Measurements from ENCODE around the gene WDFY3. TPM values are rescaled to one million over a fixed set of nuclear protein-coding genes. Genes with fewer than 3 reads are reported as not detected.

WDFY3 gene
- polyA plus RNA-seq, 1 of the 3 experiments (the other 2 are of a cell fraction) = 13.8 TPM

DNA sequence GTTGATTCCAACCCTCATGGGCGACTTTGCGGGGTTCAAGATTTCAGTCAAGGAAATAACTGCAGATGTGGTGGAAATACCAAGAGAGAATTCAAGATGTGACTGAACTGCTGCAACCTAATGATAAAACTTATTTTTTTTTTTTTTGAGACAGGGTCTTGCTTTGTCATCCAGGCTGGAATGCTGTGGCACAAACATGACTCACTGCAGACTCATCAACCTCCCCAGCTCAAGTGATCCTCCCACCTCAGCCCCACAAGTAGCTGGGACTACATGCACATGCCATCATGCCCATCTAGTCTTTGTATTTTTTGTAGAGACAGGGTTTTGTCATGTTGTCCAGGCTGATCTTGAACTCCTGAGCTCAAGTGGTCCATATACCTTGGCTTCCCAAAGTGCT is 19.5 kb upstream of the WDFY3 start:
- H3K36me3 ChIP-seq (replicated peaks in 1 of 2; ENCODE audit: control insufficient read depth in 1 of 2, insufficient read depth in 2 of 2, low read length in 1 of 2) = no peaks in the 10 kb centered on the region
- H3K9me3 ChIP-seq = no peaks in the 10 kb centered on the region; the same call in 1 of the 2 replicates
- ChIA-PET POLR2A (no interaction called here), CTCF (interaction anchor here (0.9 kb wide), 1 partner anchor 15 kb away, joined by 3 read pairs; no protein-coding TSS in a partner anchor)
- H3K79me2 ChIP-seq (ENCODE audit: insufficient read depth) = no peaks in the 10 kb centered on the region
- H3K9ac ChIP-seq = no peak overlapping the region
- H3K4me3 ChIP-seq (ENCODE audit: low read depth in 2 of 2, low read length in 1 of 2) = no peak overlapping the region
- H3K27ac ChIP-seq (ENCODE audit: low read depth in 2 of 2, low read length in 1 of 2) = no peak overlapping the region
- H3K9me2 ChIP-seq = no peaks in the 10 kb centered on the region
- H3K4me1 ChIP-seq (ENCODE audit: control insufficient read depth in 1 of 2, insufficient read depth in 2 of 2, low read depth in 1 of 2, low read length in 1 of 2) = no peaks in the 10 kb centered on the region
- DNase-seq = no peak
- no peak overlapping the region for H2AFZ ChIP-seq (ENCODE audit: low read depth)
- TF ChIP-seq, protein P1, sequence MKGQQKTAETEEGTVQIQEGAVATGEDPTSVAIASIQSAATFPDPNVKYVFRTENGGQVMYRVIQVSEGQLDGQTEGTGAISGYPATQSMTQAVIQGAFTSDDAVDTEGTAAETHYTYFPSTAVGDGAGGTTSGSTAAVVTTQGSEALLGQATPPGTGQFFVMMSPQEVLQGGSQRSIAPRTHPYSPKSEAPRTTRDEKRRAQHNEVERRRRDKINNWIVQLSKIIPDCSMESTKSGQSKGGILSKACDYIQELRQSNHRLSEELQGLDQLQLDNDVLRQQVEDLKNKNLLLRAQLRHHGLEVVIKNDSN (IDR thresholded peaks at IDR 0.05; ENCODE audit: borderline replicate concordance, low read depth) = no peak
- no peak for TF ChIP-seq JUND (IDR thresholded peaks at IDR 0.05)
- peak; percentile 47; the same call in 1 of the 2 replicates for TF ChIP-seq FOSL2 (IDR thresholded peaks at IDR 0.05; ENCODE audit: borderline replicate concordance, low read depth)
- no peak for TF ChIP-seq RAD21 (IDR thresholded peaks at IDR 0.05; ENCODE audit: low read length)
- TF ChIP-seq CHD2 (IDR thresholded peaks at IDR 0.05; ENCODE audit: low read length, partially characterized antibody) = no peak
- no peak for TF ChIP-seq GATA2 (CRISPR knock-in tag; IDR thresholded peaks at IDR 0.05)
- TF ChIP-seq EZH2phosphoT487 (IDR thresholded peaks at IDR 0.05; ENCODE audit: borderline replicate concordance, low read depth) = no peak
- no peak for TF ChIP-seq ELF1 (IDR thresholded peaks at IDR 0.05)
- TF ChIP-seq EP300 (IDR thresholded peaks at IDR 0.05; ENCODE audit: borderline replicate concordance in 1 of 2, low read depth in 1 of 2, low read length in 1 of 2) = no peak
- whole genome bisulfite sequencing (ENCODE audit: low lambda C conversion rate) = 87% methylated on average over 2 of the region's 2 CpGs
- no peaks in the 10 kb centered on the region for H4K20me1 ChIP-seq (ENCODE audit: insufficient read depth)
- H3F3A ChIP-seq (replicated peaks; ENCODE audit: insufficient read depth) = peaks cover 8% of the 10 kb centered on the region
- H3K4me2 ChIP-seq = no peak overlapping the region
- no peaks in the 10 kb centered on the region for H3K27me3 ChIP-seq (ENCODE audit: insufficient read depth)

DNA sequence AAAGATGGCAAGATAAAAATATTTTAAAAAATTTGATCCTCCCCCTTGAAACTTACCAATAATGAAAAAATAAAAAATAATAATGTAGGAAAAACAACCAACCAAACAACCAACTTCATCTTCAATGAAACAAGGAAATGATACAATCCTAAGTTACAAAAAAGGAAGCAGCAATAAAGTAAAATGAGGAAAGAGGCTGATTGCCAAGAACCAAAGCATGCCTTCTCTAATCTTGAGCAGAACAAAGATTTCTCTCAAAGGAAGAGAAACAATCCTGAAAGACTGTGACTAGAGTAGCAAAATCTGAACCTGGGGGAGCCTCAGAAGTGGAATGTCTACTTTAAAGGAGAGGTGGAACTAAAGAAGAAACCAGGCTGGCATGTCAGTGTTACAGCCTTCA is 10.9 kb upstream of the WDFY3 start:
- H3K36me3 ChIP-seq (replicated peaks in 1 of 2; ENCODE audit: control insufficient read depth in 1 of 2, insufficient read depth in 2 of 2, low read length in 1 of 2) = no peaks in the 10 kb centered on the region

More for the DNA sequence above, 10.9 kb upstream of the WDFY3 start:
- no peaks in the 10 kb centered on the region for H3K4me1 ChIP-seq (ENCODE audit: control insufficient read depth in 1 of 2, insufficient read depth in 2 of 2, low read depth in 1 of 2, low read length in 1 of 2)
- H3K4me3 ChIP-seq (ENCODE audit: low read depth in 2 of 2, low read length in 1 of 2) = no peak overlapping the region
- DNase-seq = no peak
- TF ChIP-seq RFX5 (IDR thresholded peaks at IDR 0.05; ENCODE audit: low read length) = no peak
- TF ChIP-seq, protein P2, sequence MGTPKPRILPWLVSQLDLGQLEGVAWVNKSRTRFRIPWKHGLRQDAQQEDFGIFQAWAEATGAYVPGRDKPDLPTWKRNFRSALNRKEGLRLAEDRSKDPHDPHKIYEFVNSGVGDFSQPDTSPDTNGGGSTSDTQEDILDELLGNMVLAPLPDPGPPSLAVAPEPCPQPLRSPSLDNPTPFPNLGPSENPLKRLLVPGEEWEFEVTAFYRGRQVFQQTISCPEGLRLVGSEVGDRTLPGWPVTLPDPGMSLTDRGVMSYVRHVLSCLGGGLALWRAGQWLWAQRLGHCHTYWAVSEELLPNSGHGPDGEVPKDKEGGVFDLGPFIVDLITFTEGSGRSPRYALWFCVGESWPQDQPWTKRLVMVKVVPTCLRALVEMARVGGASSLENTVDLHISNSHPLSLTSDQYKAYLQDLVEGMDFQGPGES (IDR thresholded peaks at IDR 0.05; ENCODE audit: low read depth, low read length) = no peak
- TF ChIP-seq, protein P3, sequence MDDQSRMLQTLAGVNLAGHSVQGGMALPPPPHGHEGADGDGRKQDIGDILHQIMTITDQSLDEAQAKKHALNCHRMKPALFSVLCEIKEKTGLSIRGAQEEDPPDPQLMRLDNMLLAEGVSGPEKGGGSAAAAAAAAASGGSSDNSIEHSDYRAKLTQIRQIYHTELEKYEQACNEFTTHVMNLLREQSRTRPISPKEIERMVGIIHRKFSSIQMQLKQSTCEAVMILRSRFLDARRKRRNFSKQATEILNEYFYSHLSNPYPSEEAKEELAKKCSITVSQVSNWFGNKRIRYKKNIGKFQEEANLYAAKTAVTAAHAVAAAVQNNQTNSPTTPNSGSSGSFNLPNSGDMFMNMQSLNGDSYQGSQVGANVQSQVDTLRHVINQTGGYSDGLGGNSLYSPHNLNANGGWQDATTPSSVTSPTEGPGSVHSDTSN (IDR thresholded peaks at IDR 0.05) = no peak
- TF ChIP-seq, protein P4, sequence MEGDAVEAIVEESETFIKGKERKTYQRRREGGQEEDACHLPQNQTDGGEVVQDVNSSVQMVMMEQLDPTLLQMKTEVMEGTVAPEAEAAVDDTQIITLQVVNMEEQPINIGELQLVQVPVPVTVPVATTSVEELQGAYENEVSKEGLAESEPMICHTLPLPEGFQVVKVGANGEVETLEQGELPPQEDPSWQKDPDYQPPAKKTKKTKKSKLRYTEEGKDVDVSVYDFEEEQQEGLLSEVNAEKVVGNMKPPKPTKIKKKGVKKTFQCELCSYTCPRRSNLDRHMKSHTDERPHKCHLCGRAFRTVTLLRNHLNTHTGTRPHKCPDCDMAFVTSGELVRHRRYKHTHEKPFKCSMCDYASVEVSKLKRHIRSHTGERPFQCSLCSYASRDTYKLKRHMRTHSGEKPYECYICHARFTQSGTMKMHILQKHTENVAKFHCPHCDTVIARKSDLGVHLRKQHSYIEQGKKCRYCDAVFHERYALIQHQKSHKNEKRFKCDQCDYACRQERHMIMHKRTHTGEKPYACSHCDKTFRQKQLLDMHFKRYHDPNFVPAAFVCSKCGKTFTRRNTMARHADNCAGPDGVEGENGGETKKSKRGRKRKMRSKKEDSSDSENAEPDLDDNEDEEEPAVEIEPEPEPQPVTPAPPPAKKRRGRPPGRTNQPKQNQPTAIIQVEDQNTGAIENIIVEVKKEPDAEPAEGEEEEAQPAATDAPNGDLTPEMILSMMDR (IDR thresholded peaks at IDR 0.05) = no peak
- TF ChIP-seq POLR2AphosphoS5 (IDR thresholded peaks at IDR 0.05; ENCODE audit: low read depth, low read length) = no peak
- no peak for TF ChIP-seq ELF1 (IDR thresholded peaks at IDR 0.05)
- TF ChIP-seq MXI1 (IDR thresholded peaks at IDR 0.05; ENCODE audit: low read depth, low read length) = no peak
- TF ChIP-seq, protein P5, sequence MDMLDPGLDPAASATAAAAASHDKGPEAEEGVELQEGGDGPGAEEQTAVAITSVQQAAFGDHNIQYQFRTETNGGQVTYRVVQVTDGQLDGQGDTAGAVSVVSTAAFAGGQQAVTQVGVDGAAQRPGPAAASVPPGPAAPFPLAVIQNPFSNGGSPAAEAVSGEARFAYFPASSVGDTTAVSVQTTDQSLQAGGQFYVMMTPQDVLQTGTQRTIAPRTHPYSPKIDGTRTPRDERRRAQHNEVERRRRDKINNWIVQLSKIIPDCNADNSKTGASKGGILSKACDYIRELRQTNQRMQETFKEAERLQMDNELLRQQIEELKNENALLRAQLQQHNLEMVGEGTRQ (IDR thresholded peaks at IDR 0.05; ENCODE audit: borderline replicate concordance, low read depth, low read length) = no peak
- TF ChIP-seq NFIC (IDR thresholded peaks at IDR 0.05; ENCODE audit: borderline replicate concordance) = no peak
- TF ChIP-seq, protein P6, sequence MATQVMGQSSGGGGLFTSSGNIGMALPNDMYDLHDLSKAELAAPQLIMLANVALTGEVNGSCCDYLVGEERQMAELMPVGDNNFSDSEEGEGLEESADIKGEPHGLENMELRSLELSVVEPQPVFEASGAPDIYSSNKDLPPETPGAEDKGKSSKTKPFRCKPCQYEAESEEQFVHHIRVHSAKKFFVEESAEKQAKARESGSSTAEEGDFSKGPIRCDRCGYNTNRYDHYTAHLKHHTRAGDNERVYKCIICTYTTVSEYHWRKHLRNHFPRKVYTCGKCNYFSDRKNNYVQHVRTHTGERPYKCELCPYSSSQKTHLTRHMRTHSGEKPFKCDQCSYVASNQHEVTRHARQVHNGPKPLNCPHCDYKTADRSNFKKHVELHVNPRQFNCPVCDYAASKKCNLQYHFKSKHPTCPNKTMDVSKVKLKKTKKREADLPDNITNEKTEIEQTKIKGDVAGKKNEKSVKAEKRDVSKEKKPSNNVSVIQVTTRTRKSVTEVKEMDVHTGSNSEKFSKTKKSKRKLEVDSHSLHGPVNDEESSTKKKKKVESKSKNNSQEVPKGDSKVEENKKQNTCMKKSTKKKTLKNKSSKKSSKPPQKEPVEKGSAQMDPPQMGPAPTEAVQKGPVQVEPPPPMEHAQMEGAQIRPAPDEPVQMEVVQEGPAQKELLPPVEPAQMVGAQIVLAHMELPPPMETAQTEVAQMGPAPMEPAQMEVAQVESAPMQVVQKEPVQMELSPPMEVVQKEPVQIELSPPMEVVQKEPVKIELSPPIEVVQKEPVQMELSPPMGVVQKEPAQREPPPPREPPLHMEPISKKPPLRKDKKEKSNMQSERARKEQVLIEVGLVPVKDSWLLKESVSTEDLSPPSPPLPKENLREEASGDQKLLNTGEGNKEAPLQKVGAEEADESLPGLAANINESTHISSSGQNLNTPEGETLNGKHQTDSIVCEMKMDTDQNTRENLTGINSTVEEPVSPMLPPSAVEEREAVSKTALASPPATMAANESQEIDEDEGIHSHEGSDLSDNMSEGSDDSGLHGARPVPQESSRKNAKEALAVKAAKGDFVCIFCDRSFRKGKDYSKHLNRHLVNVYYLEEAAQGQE (IDR thresholded peaks at IDR 0.05; ENCODE audit: low read depth, low read length) = no peak
- TF ChIP-seq SIN3A (IDR thresholded peaks at IDR 0.05; ENCODE audit: borderline replicate concordance, low read depth, low read length) = no peak
- no peaks in the 10 kb centered on the region for H3K9me2 ChIP-seq
- H3K27me3 ChIP-seq (ENCODE audit: insufficient read depth) = no peaks in the 10 kb centered on the region
- H3K4me2 ChIP-seq = no peak overlapping the region
- ChIA-PET CTCF (no interaction called here), POLR2A (no interaction called here)
- H4K20me1 ChIP-seq (ENCODE audit: insufficient read depth) = no peaks in the 10 kb centered on the region
- no peak overlapping the region for H2AFZ ChIP-seq (ENCODE audit: low read depth)
- no peaks in the 10 kb centered on the region for H3F3A ChIP-seq (replicated peaks; ENCODE audit: insufficient read depth)
- H3K9ac ChIP-seq = no peak overlapping the region
- H3K79me2 ChIP-seq (ENCODE audit: insufficient read depth) = no peaks in the 10 kb centered on the region
- H3K9me3 ChIP-seq = no peaks in the 10 kb centered on the region
- no peak overlapping the region for H3K27ac ChIP-seq (ENCODE audit: low read depth in 2 of 2, low read length in 1 of 2)

Measured in SK-N-SH (cell line).